Smooth muscle cell (in vitro differentiated cells): Measurements from ENCODE around the gene MDP1. TPM values are rescaled to one million over a fixed set of nuclear protein-coding genes. Genes with fewer than 3 reads are reported as not detected.

Experiments used
- DNase-seq: peaks from one replicate; lab custom pipeline; 2025; ENCODE audit not compliant: unreplicated experiment; lab: John Stamatoyannopoulos, UW
- H2AFZ ChIP-seq: fragments of 200-600 bp; sonication (generic); 2 replicates; pipeline ENCODE4 v1.6.0; 2016; ENCODE audit warnings: antibody characterized with exemption, low read depth, mild to moderate bottlenecking
- H3F3A ChIP-seq: fragments of 200-600 bp; sonication (generic); 2 replicates; pipeline ENCODE4 v1.6.0; 2017; ENCODE audit warnings: antibody characterized with exemption, low read depth
- H3K27ac ChIP-seq: fragments of 200-600 bp; sonication (generic); 2 replicates; pipeline ENCODE4 v1.5.1; 2016; ENCODE audit warnings: low read depth, mild to moderate bottlenecking
- H3K27me3 ChIP-seq: fragments of 200-600 bp; sonication (generic); 2 replicates; pipeline ENCODE4 v1.6.1; 2016; ENCODE audit warnings: low read depth, mild to moderate bottlenecking
- H3K36me3 ChIP-seq: fragments of 200-600 bp; sonication (generic); 2 replicates; pipeline ENCODE4 v1.5.1; 2016; ENCODE audit warnings: low read depth
- H3K4me1 ChIP-seq: fragments of 200-600 bp; sonication (generic); 2 replicates; pipeline ENCODE4 v1.5.1; 2016; ENCODE audit warnings: low read depth
- H3K4me2 ChIP-seq: fragments of 200-600 bp; sonication (generic); 2 replicates; pipeline ENCODE4 v1.6.0; 2016; ENCODE audit warnings: mild to moderate bottlenecking
- H3K4me3 ChIP-seq: fragments of 200-600 bp; sonication (generic); 2 replicates; pipeline ENCODE4 v1.5.1; 2016; ENCODE audit warnings: mild to moderate bottlenecking
- H3K79me2 ChIP-seq: fragments of 200-600 bp; sonication (generic); 2 replicates; pipeline ENCODE4 v1.6.0; 2016; ENCODE audit warnings: low read depth, mild to moderate bottlenecking
- H3K9ac ChIP-seq: fragments of 200-600 bp; sonication (generic); 2 replicates; pipeline ENCODE4 v1.6.0; 2016; ENCODE audit warnings: low read depth
- H3K9me3 ChIP-seq: fragments of 200-600 bp; sonication (generic); replicated peaks from 2 replicates; pipeline ENCODE4 v1.5.1; 2016; ENCODE audit warnings: low read depth
- H4K20me1 ChIP-seq: fragments of 200-600 bp; sonication (generic); 2 replicates; pipeline ENCODE4 v1.6.0; 2016; ENCODE audit warnings: low read depth
- WGBS: methylation state at CpG from one replicate; pipeline ENCODE4 v1.1.7; 2016; ENCODE audit warnings: low lambda C conversion rate; 5-methylcytosine and 5-hydroxymethylcytosine counted together
- polyA plus RNA-seq: library from polyadenylated mRNA; unstranded; fragments of >200 nt; fragmentation: Nextera tagmentation; extraction: Ambion mirVana; gene quantifications from 2 replicates; pipeline ENCODE4 v1.2.1, GENCODE V29; 2016
- total RNA-seq: library from RNA; depleted of rRNA; stranded (reverse); fragments of >200 nt; gene quantifications from 2 replicates; pipeline ENCODE4 v1.2.3, GENCODE V29; 2014
- TF ChIP-seq, protein P1 (sequence below): fragments of 200-600 bp; sonication (generic); IDR thresholded peaks from 2 replicates; pipeline ENCODE4 v1.5.1; 2017; ENCODE audit warnings: borderline replicate concordance, mild to moderate bottlenecking, antibody characterized with exemption; ENCODE audit not compliant: insufficient read depth, poor library complexity, severe bottlenecking

Gene MDP1
- total and polyA plus RNA-seq, 2 experiments from 2014 or later, result 31.0 to 42.3 TPM

DNA sequence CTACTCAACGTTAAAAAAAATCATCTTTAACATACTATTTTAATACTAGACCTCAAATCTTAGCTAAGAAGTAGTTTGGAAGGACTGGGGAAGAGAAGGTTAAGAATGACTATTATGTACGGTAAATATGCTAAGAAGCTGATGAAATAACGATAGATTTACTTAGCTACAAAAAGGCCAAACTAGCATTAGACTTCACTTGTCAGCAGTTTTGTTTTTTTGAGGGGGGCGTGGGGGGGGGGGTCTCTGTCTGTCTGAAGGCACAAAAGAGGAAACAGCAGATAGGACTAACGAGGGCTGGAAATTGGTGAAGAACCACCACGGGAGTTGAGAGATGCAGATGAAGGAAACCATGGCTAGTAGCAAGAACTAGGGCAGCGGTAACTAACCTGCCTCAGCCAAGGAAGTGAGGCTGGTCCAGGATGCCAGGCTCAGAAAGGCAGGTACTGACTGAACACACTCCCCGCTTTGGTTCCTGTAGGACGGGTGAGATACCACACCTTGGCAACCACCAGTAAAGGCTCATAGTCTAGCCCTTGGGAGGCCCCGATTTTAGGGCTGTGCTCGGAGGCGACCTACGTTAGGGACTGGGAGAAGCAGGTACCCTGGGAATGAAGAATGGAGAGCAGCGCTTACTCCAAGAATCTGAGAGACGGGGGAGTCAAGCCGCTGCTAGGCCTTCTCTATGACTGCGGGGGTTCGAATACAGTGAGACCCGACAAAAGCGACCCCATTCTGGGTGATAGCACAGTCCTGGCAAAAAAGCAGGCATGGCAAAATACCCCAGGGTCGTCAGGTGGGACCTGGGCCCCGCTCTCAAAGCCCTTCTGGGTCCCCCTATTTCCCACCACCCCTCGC lies 15.6 kb upstream of the MDP1 start:
- 15% methylated on average over 23 of the region's 23 CpGs for WGBS
- Histone ChIP-seq H3K9me3 (no peaks in the 10 kb centered on the region), H4K20me1 (peaks cover 22% of the 10 kb centered on the region), H3F3A (peaks cover 8% of the 10 kb centered on the region), H2AFZ (peak overlapping the region; percentile 76), H3K4me3 (peak overlapping the region; percentile 85), H3K27me3 (no peaks in the 10 kb centered on the region), H3K27ac (peak overlapping the region; percentile 89), H3K9ac (peak overlapping the region; percentile 91), H3K79me2 (peaks cover 78% of the 10 kb centered on the region), H3K36me3 (no peaks in the 10 kb centered on the region), H3K4me2 (peak overlapping the region; percentile 93), H3K4me1 (peaks cover 17% of the 10 kb centered on the region)
- no peak for DNase-seq
- TF ChIP-seq, protein P1, sequence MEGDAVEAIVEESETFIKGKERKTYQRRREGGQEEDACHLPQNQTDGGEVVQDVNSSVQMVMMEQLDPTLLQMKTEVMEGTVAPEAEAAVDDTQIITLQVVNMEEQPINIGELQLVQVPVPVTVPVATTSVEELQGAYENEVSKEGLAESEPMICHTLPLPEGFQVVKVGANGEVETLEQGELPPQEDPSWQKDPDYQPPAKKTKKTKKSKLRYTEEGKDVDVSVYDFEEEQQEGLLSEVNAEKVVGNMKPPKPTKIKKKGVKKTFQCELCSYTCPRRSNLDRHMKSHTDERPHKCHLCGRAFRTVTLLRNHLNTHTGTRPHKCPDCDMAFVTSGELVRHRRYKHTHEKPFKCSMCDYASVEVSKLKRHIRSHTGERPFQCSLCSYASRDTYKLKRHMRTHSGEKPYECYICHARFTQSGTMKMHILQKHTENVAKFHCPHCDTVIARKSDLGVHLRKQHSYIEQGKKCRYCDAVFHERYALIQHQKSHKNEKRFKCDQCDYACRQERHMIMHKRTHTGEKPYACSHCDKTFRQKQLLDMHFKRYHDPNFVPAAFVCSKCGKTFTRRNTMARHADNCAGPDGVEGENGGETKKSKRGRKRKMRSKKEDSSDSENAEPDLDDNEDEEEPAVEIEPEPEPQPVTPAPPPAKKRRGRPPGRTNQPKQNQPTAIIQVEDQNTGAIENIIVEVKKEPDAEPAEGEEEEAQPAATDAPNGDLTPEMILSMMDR, result no peak

DNA sequence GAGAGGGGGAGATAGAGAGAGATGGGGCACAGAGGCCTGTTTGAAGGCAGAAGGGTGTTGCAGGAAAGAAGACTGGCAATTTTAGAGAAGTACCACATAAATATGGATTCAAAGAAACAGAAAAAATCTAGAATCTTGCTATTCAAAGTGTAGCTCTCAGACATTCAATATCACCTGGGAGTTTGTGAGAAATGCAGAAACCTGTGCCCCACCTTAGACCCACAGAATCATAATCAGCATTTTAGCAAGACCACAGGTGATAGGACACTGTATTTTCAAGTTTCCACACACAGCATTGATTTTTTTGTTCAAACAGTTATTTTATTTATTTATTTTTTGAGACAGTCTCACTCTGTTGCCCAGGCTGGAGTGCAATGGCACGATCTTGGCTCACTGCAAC lies 13.0 kb upstream of the MDP1 start:
- H4K20me1 ChIP-seq, result peaks cover 35% of the 10 kb centered on the region
- 100% methylated on average over 1 of the region's 1 CpG for WGBS
- H3K36me3 ChIP-seq, result no peaks in the 10 kb centered on the region
- no peak overlapping the region for H3K4me3 ChIP-seq
- H3K79me2 ChIP-seq, result peaks cover 86% of the 10 kb centered on the region
- H3K27ac ChIP-seq, result no peak overlapping the region
- TF ChIP-seq, protein P1, result no peak
- H3K9ac ChIP-seq, result no peak overlapping the region
- H3K4me1 ChIP-seq, result peaks cover 15% of the 10 kb centered on the region
- H2AFZ ChIP-seq, result no peak overlapping the region
- no peak for DNase-seq
- H3K4me2 ChIP-seq, result no peak overlapping the region
- no peaks in the 10 kb centered on the region for H3F3A ChIP-seq
- no peaks in the 10 kb centered on the region for H3K27me3 ChIP-seq
- H3K9me3 ChIP-seq, result no peaks in the 10 kb centered on the region

DNA sequence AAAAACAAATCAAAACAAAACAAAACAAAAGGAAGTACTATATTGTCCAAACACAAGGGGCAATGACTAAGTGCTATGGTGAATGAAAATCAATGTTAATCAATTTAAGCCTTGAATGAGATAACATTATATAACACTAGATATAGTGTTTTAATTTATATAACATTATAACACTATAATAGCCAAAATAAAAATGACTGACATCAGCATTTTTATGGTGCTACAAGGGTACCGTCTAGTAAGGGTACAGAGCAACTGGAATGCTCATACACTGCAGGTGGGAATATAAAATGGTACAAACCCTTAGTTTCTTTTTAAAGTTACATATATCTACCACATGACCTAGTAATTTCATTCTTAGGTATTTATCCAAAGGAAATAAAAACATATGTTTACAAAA lies 10.6 kb upstream of the MDP1 start:
- no peak for DNase-seq
- H4K20me1 ChIP-seq, result peaks cover 56% of the 10 kb centered on the region
- H3K9ac ChIP-seq, result no peak overlapping the region
- no peak overlapping the region for H3K4me2 ChIP-seq
- H3K79me2 ChIP-seq, result peaks cover 97% of the 10 kb centered on the region
- no peaks in the 10 kb centered on the region for H3K27me3 ChIP-seq
- no peaks in the 10 kb centered on the region for H3F3A ChIP-seq
- WGBS, result 95% methylated on average over 1 of the region's 1 CpG
- no peaks in the 10 kb centered on the region for H3K9me3 ChIP-seq
- H3K27ac ChIP-seq, result no peak overlapping the region
- no peaks in the 10 kb centered on the region for H3K36me3 ChIP-seq
- peaks cover 7% of the 10 kb centered on the region for H3K4me1 ChIP-seq
- TF ChIP-seq, protein P1, result no peak
- no peak overlapping the region for H2AFZ ChIP-seq
- H3K4me3 ChIP-seq, result no peak overlapping the region
